DOHH2 (cell line): ENCODE measurements around the gene CCL21.

Source experiments
- H3F3A ChIP-seq: fragments of 200-600 bp; sonication (generic), shearing (Covaris generic); 2 replicates; pipeline ENCODE4 v1.6.0; 2016; ENCODE audit warnings: antibody characterized with exemption, mild to moderate bottlenecking; ENCODE audit not compliant: control insufficient read depth, insufficient read depth
- H3K27ac ChIP-seq: fragments of 200-600 bp; sonication (generic); 2 replicates; pipeline ENCODE4 v1.5.1; 2014; ENCODE audit warnings: low read depth, mild to moderate bottlenecking, low read length, moderate library complexity
- H3K27me3 ChIP-seq: fragments of 200-600 bp; sonication (generic); 2 replicates; pipeline ENCODE4 v1.6.1; 2014; ENCODE audit warnings: mild to moderate bottlenecking, low read length, mixed read lengths; ENCODE audit not compliant: control insufficient read depth
- H3K36me3 ChIP-seq: fragments of 200-600 bp; sonication (generic); 2 replicates; pipeline ENCODE4 v1.6.1; 2014; ENCODE audit warnings: mild to moderate bottlenecking, low read length, moderate library complexity, mixed read lengths; ENCODE audit not compliant: control insufficient read depth
- H3K4me1 ChIP-seq: fragments of 200-600 bp; sonication (generic); 2 replicates; pipeline ENCODE4 v1.6.1; 2014; ENCODE audit warnings: mild to moderate bottlenecking, low read length, mixed read lengths; ENCODE audit not compliant: control insufficient read depth
- H3K4me2 ChIP-seq: fragments of 200-600 bp; sonication (generic); 2 replicates; pipeline ENCODE4 v1.6.0; 2014; ENCODE audit warnings: mild to moderate bottlenecking, low read length, moderate library complexity
- H3K4me3 ChIP-seq: fragments of 200-600 bp; sonication (generic); 2 replicates; pipeline ENCODE4 v1.5.1; 2014; ENCODE audit warnings: mild to moderate bottlenecking, low read length, mixed read lengths
- H3K79me2 ChIP-seq: fragments of 200-600 bp; sonication (generic); 2 replicates; pipeline ENCODE4 v1.6.1; 2014; ENCODE audit warnings: mild to moderate bottlenecking, low read length, mixed read lengths; ENCODE audit not compliant: control insufficient read depth
- H3K9me2 ChIP-seq: fragments of 200-600 bp; sonication (generic); replicated peaks from 2 replicates; pipeline ENCODE4 v1.6.1; 2014; ENCODE audit warnings: mild to moderate bottlenecking, low read length, mixed read lengths; ENCODE audit not compliant: control insufficient read depth
- H3K9me3 ChIP-seq: fragments of 200-600 bp; sonication (generic); 2 replicates; pipeline ENCODE4 v1.6.1; 2014; ENCODE audit warnings: antibody characterized with exemption, low read length, mixed read lengths; ENCODE audit not compliant: control insufficient read depth, insufficient read depth
- H4K20me1 ChIP-seq: fragments of 200-600 bp; sonication (generic); 2 replicates; pipeline ENCODE4 v1.6.0; 2014; ENCODE audit warnings: low read depth, mild to moderate bottlenecking, antibody characterized with exemption, low read length, moderate library complexity; ENCODE audit not compliant: control insufficient read depth, insufficient read depth
- CTCF ChIP-seq: fragments of 200-600 bp; sonication (generic); IDR thresholded peaks from one replicate; pipeline ENCODE4 v1.5.1; 2014; ENCODE audit warnings: antibody characterized with exemption, mild to moderate bottlenecking, low read depth, low read length; ENCODE audit not compliant: poor library complexity, severe bottlenecking
- EZH2phosphoT487 ChIP-seq: fragments of 200-600 bp; sonication (generic); IDR thresholded peaks from 2 replicates; pipeline ENCODE4 v1.6.1; 2017; ENCODE audit warnings: borderline replicate concordance, mild to moderate bottlenecking, antibody characterized with exemption, low read length, moderate library complexity, mixed read lengths

The CCL21 gene

GRCh38 chr9:34664281-34665066, 45.5 kb downstream of the CCL21 start:
- H3K27me3 ChIP-seq = peaks cover 5% of the 10 kb centered on the region; the same call in 1 of the 2 replicates
- no peaks in the 10 kb centered on the region for H3F3A ChIP-seq
- H3K4me3 ChIP-seq = peak overlapping the region; percentile 79
- no peaks in the 10 kb centered on the region for H3K36me3 ChIP-seq
- peaks cover 16% of the 10 kb centered on the region for H3K4me1 ChIP-seq
- no peaks in the 10 kb centered on the region for H3K9me3 ChIP-seq
- H3K79me2 ChIP-seq = no peaks in the 10 kb centered on the region
- no peak for TF ChIP-seq EZH2phosphoT487
- peak; percentile 94 for TF ChIP-seq CTCF
- no peak overlapping the region for H3K27ac ChIP-seq
- H3K4me2 ChIP-seq = peak overlapping the region; percentile 83
- H3K9me2 ChIP-seq = no peaks in the 10 kb centered on the region
- no peaks in the 10 kb centered on the region for H4K20me1 ChIP-seq

- H3K79me2 ChIP-seq = no peaks in the 10 kb centered on the region
- H3K27ac ChIP-seq = no peak overlapping the region
- H4K20me1 ChIP-seq = no peaks in the 10 kb centered on the region
- H3K9me2 ChIP-seq = no peaks in the 10 kb centered on the region
- peaks cover 5% of the 10 kb centered on the region; the same call in 1 of the 2 replicates for H3K27me3 ChIP-seq
- H3K4me1 ChIP-seq = peaks cover 16% of the 10 kb centered on the region
- H3K36me3 ChIP-seq = no peaks in the 10 kb centered on the region
- H3F3A ChIP-seq = no peaks in the 10 kb centered on the region
- no peak overlapping the region for H3K4me2 ChIP-seq
- no peak overlapping the region for H3K4me3 ChIP-seq
- no peak for TF ChIP-seq EZH2phosphoT487
- TF ChIP-seq CTCF = no peak
- H3K9me3 ChIP-seq = no peaks in the 10 kb centered on the region
Measured at GRCh38 chr9:34663303-34663605, 46.7 kb downstream of the CCL21 start.

- Histone ChIP-seq H3K27me3 (peaks cover 8% of the 10 kb centered on the region; the same call in 1 of the 2 replicates), H3K4me2 (no peak within 1 kb of the TSS), H3K4me3 (no peak within 1 kb of the TSS), H3K4me1 (peaks cover 16% of the 10 kb centered on the region), H4K20me1 (no peaks in the 10 kb centered on the region), H3F3A (no peaks in the 10 kb centered on the region), H3K79me2 (no peaks in the 10 kb centered on the region), H3K9me3 (no peaks in the 10 kb centered on the region), H3K9me2 (no peaks in the 10 kb centered on the region), H3K27ac (no peak within 1 kb of the TSS), H3K36me3 (no peaks in the 10 kb centered on the region)
- TF ChIP-seq EZH2phosphoT487 = no peak
- TF ChIP-seq CTCF = no peak
Measured at GRCh38 chr9:34662526-34663302, 47.2 kb downstream of the CCL21 start, which contains the start of gene CCL27. Gene CCL27, minus strand, starts transcription at chr9:34662657. Its CDS starts 24 bp downstream, at chr9:34662633.
